ENCODE measurements around the gene PRKCE.
A peak's percentile ranks its signal among the peaks of the same experiment; 100 is the strongest.

PRKCE gene

GRCh38 chr2:46122318-46122976, 471.0 kb downstream of the PRKCE start:
- H3K4me3 ChIP-seq (ENCODE audit: control insufficient read depth, low read depth, low read length): no peak overlapping the region
- no peak for TF ChIP-seq CTCF (conservative IDR thresholded peaks at IDR 0.05; ENCODE audit: control insufficient read depth, insufficient read depth, low read depth, low read length)
- peak; percentile 42 for DNase-seq (ENCODE audit: low read depth)

GRCh38 chr2:46123013-46123412, 471.5 kb downstream of the PRKCE start:
- TF ChIP-seq CTCF (conservative IDR thresholded peaks at IDR 0.05; ENCODE audit: control insufficient read depth, insufficient read depth, low read depth, low read length): no peak
- no peak for DNase-seq (ENCODE audit: low read depth)
- H3K4me3 ChIP-seq (ENCODE audit: control insufficient read depth, low read depth, low read length): no peak overlapping the region

- no peak for DNase-seq (ENCODE audit: low read depth)
- no peak for TF ChIP-seq CTCF (conservative IDR thresholded peaks at IDR 0.05; ENCODE audit: control insufficient read depth, insufficient read depth, low read depth, low read length)
- H3K4me3 ChIP-seq (ENCODE audit: control insufficient read depth, low read depth, low read length): no peak overlapping the region
These were observed 474.3 kb downstream of the PRKCE start for GRCh38 chr2:46125798-46126197.

GRCh38 chr2:46126571-46126970, 475.1 kb downstream of the PRKCE start:
- DNase-seq (ENCODE audit: low read depth): no peak
- no peak overlapping the region for H3K4me3 ChIP-seq (ENCODE audit: control insufficient read depth, low read depth, low read length)
- TF ChIP-seq CTCF (conservative IDR thresholded peaks at IDR 0.05; ENCODE audit: control insufficient read depth, insufficient read depth, low read depth, low read length): no peak

DNA sequence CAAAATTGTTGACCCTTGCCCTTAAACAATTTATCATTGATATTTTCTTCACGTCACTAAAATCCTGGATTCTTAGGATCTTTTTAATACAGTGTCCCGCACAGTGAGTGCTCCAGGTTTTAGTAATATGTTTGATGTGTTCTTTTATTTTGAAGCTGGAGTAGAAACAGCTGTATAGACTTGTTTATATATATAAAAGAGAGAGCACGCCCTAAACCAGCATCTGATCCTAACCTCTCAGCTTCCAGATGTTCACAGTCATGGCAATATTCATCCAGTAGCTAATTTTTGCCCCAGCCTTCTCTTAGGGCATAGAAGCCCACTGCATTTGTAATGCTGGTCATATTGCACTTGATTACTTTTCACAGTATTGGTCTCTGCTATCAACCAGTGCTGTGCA, 475.7 kb downstream of the PRKCE start:
- no peak for TF ChIP-seq CTCF (conservative IDR thresholded peaks at IDR 0.05; ENCODE audit: control insufficient read depth, insufficient read depth, low read depth, low read length)
- no peak overlapping the region for H3K4me3 ChIP-seq (ENCODE audit: control insufficient read depth, low read depth, low read length)
- DNase-seq (ENCODE audit: low read depth): no peak

DNA sequence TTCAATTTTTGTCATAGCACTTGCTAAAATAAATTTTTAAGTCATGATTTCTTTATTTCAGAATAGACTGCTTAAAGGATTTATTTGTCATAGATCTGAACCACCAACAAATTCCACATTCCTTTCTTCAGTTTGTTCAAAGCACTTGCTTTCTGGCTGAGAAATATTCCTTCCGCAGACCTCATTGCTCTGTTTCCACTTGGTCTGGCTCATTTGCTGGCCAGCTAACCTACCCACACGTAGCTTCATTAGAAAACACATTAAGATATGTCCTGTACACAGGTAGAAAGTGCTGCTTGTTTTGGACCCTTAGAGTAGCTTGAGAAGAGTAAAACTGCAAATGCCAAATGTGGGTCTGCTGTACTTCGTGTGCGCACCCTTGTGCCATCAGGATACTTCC, 479.0 kb downstream of the PRKCE start:
- no peak for TF ChIP-seq CTCF (conservative IDR thresholded peaks at IDR 0.05; ENCODE audit: control insufficient read depth, insufficient read depth, low read depth, low read length)
- no peak for DNase-seq (ENCODE audit: low read depth)

DNA sequence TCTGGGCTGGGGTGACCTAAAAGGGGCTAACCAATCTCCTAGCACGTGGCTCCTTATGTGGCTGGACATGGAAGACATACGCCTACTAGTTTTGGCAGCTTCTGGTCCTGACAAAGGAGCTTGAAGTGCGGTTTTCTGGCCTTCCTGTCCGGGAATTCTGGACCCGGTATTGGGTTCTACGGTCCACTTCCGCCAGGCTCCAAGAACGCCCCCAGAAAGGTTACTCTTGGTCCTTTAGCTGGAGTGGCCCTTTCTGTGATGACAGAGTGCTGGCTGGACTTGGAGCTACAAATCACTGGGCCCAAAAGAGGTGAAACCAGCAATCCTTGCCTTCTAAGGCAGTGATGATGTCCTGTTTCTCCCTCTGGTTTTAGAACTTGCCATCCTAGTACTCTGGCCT, 481.5 kb downstream of the PRKCE start:
- H3K4me3 ChIP-seq (ENCODE audit: control insufficient read depth, low read depth, low read length): no peak overlapping the region
- DNase-seq (ENCODE audit: low read depth): no peak
- no peak for TF ChIP-seq CTCF (conservative IDR thresholded peaks at IDR 0.05; ENCODE audit: control insufficient read depth, insufficient read depth, low read depth, low read length)

More for the DNA sequence above, 479.0 kb downstream of the PRKCE start:
- H3K4me3 ChIP-seq (ENCODE audit: control insufficient read depth, low read depth, low read length): no peak overlapping the region
